Fibroblast of skin of scalp (primary cell): ENCODE results near the gene TAAR9.
"Not testable (repeated sequence)": the region's sequence is repeated elsewhere in the genome, so short reads cannot be mapped to it uniquely, and the experiment has no call there.

Experiments
- DNase-seq: peaks from one replicate; pipeline ENCODE4 v3.0.0-alpha.2; 2013

Gene TAAR9

GRCh38 chr6:132515386-132515785 is 22.7 kb upstream of the TAAR9 start:
- DNase-seq = no peak

- peak; percentile 20 for DNase-seq
Observed at GRCh38 chr6:132520953-132521352, 17.1 kb upstream of the TAAR9 start.

GRCh38 chr6:132524646-132525045 is 13.4 kb upstream of the TAAR9 start:
- DNase-seq = no peak

- DNase-seq = no peak
Observed at GRCh38 chr6:132525866-132526265, 12.2 kb upstream of the TAAR9 start.

GRCh38 chr6:132526461-132526860 is 11.6 kb upstream of the TAAR9 start:
- DNase-seq = no peak

GRCh38 chr6:132527791-132528190 is 10.3 kb upstream of the TAAR9 start:
- DNase-seq = peak; percentile 9

GRCh38 chr6:132530293-132530974 is 7.6 kb upstream of the TAAR9 start:
- peak; percentile 62 for DNase-seq

- not testable (repeated sequence) for DNase-seq
Observed at GRCh38 chr6:132534546-132534945, 3.5 kb upstream of the TAAR9 start.

GRCh38 chr6:132537145-132537544 is 932 bp upstream of the TAAR9 start:
- no peak for DNase-seq

GRCh38 chr6:132544826-132545225 is 6.7 kb downstream of the TAAR9 start:
- DNase-seq = no peak

- no peak for DNase-seq
Observed at GRCh38 chr6:132548746-132549463, 10.8 kb downstream of the TAAR9 start.

GRCh38 chr6:132551214-132551613 is 13.1 kb downstream of the TAAR9 start:
- no peak for DNase-seq

- no peak for DNase-seq
Observed at GRCh38 chr6:132552372-132552771, 14.3 kb downstream of the TAAR9 start, which contains the start of gene TAAR8. Gene TAAR8 (plus strand): TSS chr6:132552672. CDS start chr6:132552693, 21 bp downstream.

GRCh38 chr6:132560087-132560486 is 22.0 kb downstream of the TAAR9 start:
- DNase-seq = not testable (repeated sequence)

GRCh38 chr6:132566404-132566803 is 28.3 kb downstream of the TAAR9 start:
- DNase-seq = no peak

- no peak for DNase-seq
Observed at GRCh38 chr6:132567566-132567965, 29.5 kb downstream of the TAAR9 start.

- DNase-seq = no peak
Observed at GRCh38 chr6:132568611-132569010, 30.5 kb downstream of the TAAR9 start.

GRCh38 chr6:132569170-132569569 is 31.1 kb downstream of the TAAR9 start:
- no peak for DNase-seq

- DNase-seq = no peak
Observed at GRCh38 chr6:132570221-132570777, 32.2 kb downstream of the TAAR9 start, which contains the start of gene TAAR6. Gene TAAR6 (plus strand): TSS chr6:132570322. CDS start chr6:132570322, 0 bp downstream.

- no peak for DNase-seq
Observed at GRCh38 chr6:132571774-132572173, 33.7 kb downstream of the TAAR9 start.

GRCh38 chr6:132584698-132585097 is 46.6 kb downstream of the TAAR9 start:
- DNase-seq = no peak

- no peak for DNase-seq
Observed at GRCh38 chr6:132587424-132587823, 49.3 kb downstream of the TAAR9 start.
